ENCODE measurements around the gene UBE2D2. TPM values are rescaled to one million over a fixed set of nuclear protein-coding genes. Genes with fewer than 3 reads are reported as not detected.
A peak's percentile ranks its signal among the peaks of the same experiment; 100 is the strongest.

UBE2D2 gene
- total and polyA plus RNA-seq, 9 donors: 66.8 to 230 (median 117) TPM

GRCh38 chr5:139561655-139562451, 714 bp downstream of the UBE2D2 start:
- Histone ChIP-seq H3K36me3 (no peaks in the 10 kb centered on the region), H3K27ac (peak overlapping the region; percentile 71 to 87), H3K4me1 (ENCODE audit: insufficient read depth) (peaks cover 12% of the 10 kb centered on the region), H3K4me3 (peak overlapping the region; percentile 94), H3K9me3 (no peaks in the 10 kb centered on the region), H3K27me3 (no peaks in the 10 kb centered on the region)
- TF ChIP-seq POLR2A (IDR thresholded peaks at IDR 0.05) (no peak), EP300 (IDR thresholded peaks at IDR 0.05) (no peak)
- TF ChIP-seq, protein P1, sequence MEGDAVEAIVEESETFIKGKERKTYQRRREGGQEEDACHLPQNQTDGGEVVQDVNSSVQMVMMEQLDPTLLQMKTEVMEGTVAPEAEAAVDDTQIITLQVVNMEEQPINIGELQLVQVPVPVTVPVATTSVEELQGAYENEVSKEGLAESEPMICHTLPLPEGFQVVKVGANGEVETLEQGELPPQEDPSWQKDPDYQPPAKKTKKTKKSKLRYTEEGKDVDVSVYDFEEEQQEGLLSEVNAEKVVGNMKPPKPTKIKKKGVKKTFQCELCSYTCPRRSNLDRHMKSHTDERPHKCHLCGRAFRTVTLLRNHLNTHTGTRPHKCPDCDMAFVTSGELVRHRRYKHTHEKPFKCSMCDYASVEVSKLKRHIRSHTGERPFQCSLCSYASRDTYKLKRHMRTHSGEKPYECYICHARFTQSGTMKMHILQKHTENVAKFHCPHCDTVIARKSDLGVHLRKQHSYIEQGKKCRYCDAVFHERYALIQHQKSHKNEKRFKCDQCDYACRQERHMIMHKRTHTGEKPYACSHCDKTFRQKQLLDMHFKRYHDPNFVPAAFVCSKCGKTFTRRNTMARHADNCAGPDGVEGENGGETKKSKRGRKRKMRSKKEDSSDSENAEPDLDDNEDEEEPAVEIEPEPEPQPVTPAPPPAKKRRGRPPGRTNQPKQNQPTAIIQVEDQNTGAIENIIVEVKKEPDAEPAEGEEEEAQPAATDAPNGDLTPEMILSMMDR (IDR thresholded peaks at IDR 0.05): no peak
- WGBS, 3 donors: 0 to 1% (median 0%) methylated on average over 36 to 57 of the region's 57 CpGs
- intact Hi-C loops (cut with DNase I): no loop called here
- peak in 3 of 5 donors; percentile 59 to 73 (median 66) for DNase-seq

GRCh38 chr5:139562847-139563246, 1.7 kb downstream of the UBE2D2 start:
- TF ChIP-seq EP300 (IDR thresholded peaks at IDR 0.05): no peak
- no peak for TF ChIP-seq POLR2A (IDR thresholded peaks at IDR 0.05)
- TF ChIP-seq, protein P1 (IDR thresholded peaks at IDR 0.05): no peak
- Histone ChIP-seq H3K36me3 (no peaks in the 10 kb centered on the region), H3K9me3 (no peaks in the 10 kb centered on the region), H3K27me3 (no peaks in the 10 kb centered on the region), H3K27ac (no peak overlapping the region), H3K4me1 (ENCODE audit: insufficient read depth) (peaks cover 12% of the 10 kb centered on the region), H3K4me3 (peak overlapping the region; percentile 94)
- no peak for DNase-seq
- 21 to 32% (median 22%) methylated on average over 5 of the region's 5 CpGs for WGBS, 3 donors
- intact Hi-C loops (cut with DNase I): no loop called here

DNA sequence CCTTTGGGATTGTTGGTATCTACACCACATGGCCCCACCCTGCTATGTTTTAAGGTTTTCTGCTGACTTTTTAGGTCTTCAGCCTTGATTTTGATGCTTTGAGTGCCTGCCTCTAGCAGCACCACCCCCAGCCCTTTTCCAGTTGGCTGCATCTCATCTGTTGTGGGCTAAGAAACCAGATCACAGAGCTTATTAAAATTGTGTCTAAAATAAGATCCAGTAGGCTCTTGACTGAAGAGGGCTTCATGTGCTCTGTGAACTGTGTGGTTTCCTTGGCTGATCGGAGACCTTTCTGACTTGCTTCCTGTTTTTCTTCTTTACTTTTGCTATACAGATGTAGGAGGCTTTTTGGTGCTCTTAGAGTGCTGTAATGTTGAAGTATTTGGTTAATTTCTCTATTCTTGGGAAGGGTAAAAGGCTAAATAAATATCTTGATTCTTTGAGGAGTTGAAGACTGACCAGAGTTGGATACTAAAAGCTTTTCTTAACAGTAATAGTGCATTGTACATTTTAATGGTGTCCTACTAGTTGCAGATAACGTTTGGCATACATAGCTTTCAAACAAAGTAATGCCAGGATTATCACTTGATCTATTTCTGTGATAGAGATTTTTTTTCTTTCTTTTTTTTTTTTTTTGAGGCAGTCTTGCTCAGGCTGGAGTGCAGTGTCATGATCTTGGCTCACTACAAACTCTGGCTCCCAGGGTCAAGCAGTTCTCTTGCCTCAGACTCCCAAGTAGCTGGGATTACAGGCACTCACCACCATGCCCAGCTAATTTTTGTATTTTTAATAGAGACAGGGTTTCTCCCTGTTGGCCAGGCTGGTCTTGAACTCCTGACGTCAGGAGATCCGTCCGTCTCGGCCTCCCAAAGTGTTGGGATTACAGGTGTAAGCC, 4.5 kb downstream of the UBE2D2 start:
- Histone ChIP-seq H3K27ac (no peak overlapping the region), H3K36me3 (no peaks in the 10 kb centered on the region), H3K9me3 (no peaks in the 10 kb centered on the region), H3K4me1 (ENCODE audit: insufficient read depth) (peaks cover 13% of the 10 kb centered on the region), H3K27me3 (no peaks in the 10 kb centered on the region), H3K4me3 (no peak overlapping the region)
- DNase-seq: no peak
- TF ChIP-seq EP300 (IDR thresholded peaks at IDR 0.05) (no peak), POLR2A (IDR thresholded peaks at IDR 0.05) (no peak)
- TF ChIP-seq, protein P1 (IDR thresholded peaks at IDR 0.05): no peak
- WGBS, 3 donors: 70 to 77% (median 73%) methylated on average over 6 of the region's 6 CpGs
- intact Hi-C loops (cut with DNase I): no loop called here

GRCh38 chr5:139566611-139567010, 5.5 kb downstream of the UBE2D2 start:
- H3K36me3 ChIP-seq: no peaks in the 10 kb centered on the region
- WGBS, 3 donors: 80 to 81% (median 81%) methylated on average over 5 of the region's 5 CpGs
- H3K4me3 ChIP-seq: no peak overlapping the region
- TF ChIP-seq EP300 (IDR thresholded peaks at IDR 0.05) (no peak), POLR2A (IDR thresholded peaks at IDR 0.05) (no peak)
- TF ChIP-seq, protein P1 (IDR thresholded peaks at IDR 0.05): no peak
- H3K27me3 ChIP-seq: no peaks in the 10 kb centered on the region
- no peak overlapping the region for H3K27ac ChIP-seq
- intact Hi-C loops (cut with DNase I): no loop called here
- no peak for DNase-seq
- H3K9me3 ChIP-seq: no peaks in the 10 kb centered on the region
- H3K4me1 ChIP-seq (ENCODE audit: insufficient read depth): peaks cover 13% of the 10 kb centered on the region

Measured in ovary (tissue), 9 donors.